ENCODE measurements around the gene RENBP.

Gene RENBP

GRCh38 chrX:153886915-153887314, 57.5 kb downstream of the RENBP start:
- TF ChIP-seq CTCF (conservative IDR thresholded peaks at IDR 0.05): no peak
- no peak overlapping the region for H3K27ac ChIP-seq

- no peak within 1 kb of the TSS; the same call in 1 of the 2 replicates for H3K27ac ChIP-seq
- no peak for TF ChIP-seq CTCF (conservative IDR thresholded peaks at IDR 0.05)
These were observed 58.2 kb downstream of the RENBP start, which contains the start of gene L1CAM for GRCh38 chrX:153885968-153886903. Gene L1CAM (minus strand): TSS chrX:153886173. CDS start chrX:153875836, 10,337 bp downstream.

Measured in VCaP (cell line).